IMR-90 (cell line): ENCODE measurements around the gene RNU6-8. TPM values are rescaled to one million over a fixed set of nuclear protein-coding genes. Genes with fewer than 3 reads are reported as not detected.
A peak's percentile ranks its signal among the peaks of the same experiment; 100 is the strongest.

Source experiments
- ATAC-seq: fragments of 200-7000 bp; cut with Tn5 transposase; 2 replicates; pipeline ENCODE4 v1.9.1; 2020; ENCODE audit warnings: low read depth, mild to moderate bottlenecking, moderate library complexity
- BruUV-seq: library from RNA; stranded (reverse); fragments of 400-500 nt; replicated peaks from 2 replicates; lab custom pipeline; 2021; lab: Mats Ljungman, UMichigan
- CTCF ChIA-PET: fragments of 300-600 bp; formaldehyde crosslinking; extraction: SDS; loops from one replicate; lab custom pipeline; 2021; ENCODE audit warnings: antibody characterized with exemption; lab: Yijun Ruan, JAX
- POLR2A ChIA-PET: fragments of 300-600 bp; sonication (Branson Sonifier 250); formaldehyde crosslinking; loops from one replicate; lab custom pipeline; 2022; ENCODE audit warnings: antibody characterized with exemption; ENCODE audit not compliant: unreplicated experiment; lab: Charles Lee
- DNase-seq: peaks from one replicate; pipeline ENCODE4 v3.0.0; 2013
- H2AFZ ChIP-seq: replicated peaks from 2 replicates; pipeline ENCODE3; 2013; ENCODE audit warnings: low read length, mild to moderate bottlenecking; ENCODE audit not compliant: poor library complexity
- H2AK5ac ChIP-seq: 2 replicates; pipeline ENCODE4 v1.6.1; 2013; ENCODE audit warnings: low read depth, low read length, inconsistent platforms
- H2AK9ac ChIP-seq: replicated peaks from 2 replicates; pipeline ENCODE3; 2013; ENCODE audit warnings: mild to moderate bottlenecking, low read depth, low read length, moderate library complexity; ENCODE audit not compliant: poor library complexity
- H2BK120ac ChIP-seq: 2 replicates; pipeline ENCODE4 v1.6.1; 2013; ENCODE audit warnings: low read depth, low read length, inconsistent platforms
- H2BK15ac ChIP-seq: 3 replicates; pipeline ENCODE4 v1.6.1; 2013; ENCODE audit warnings: low read depth, low read length, inconsistent platforms
- H2BK20ac ChIP-seq: 2 replicates; pipeline ENCODE4 v1.6.1; 2013; ENCODE audit warnings: low read depth, mild to moderate bottlenecking, inconsistent platforms, low read length, moderate library complexity
- H2BK5ac ChIP-seq: 2 replicates; pipeline ENCODE4 v1.6.1; 2013; ENCODE audit warnings: mild to moderate bottlenecking, low read depth, low read length, inconsistent platforms; ENCODE audit not compliant: poor library complexity, severe bottlenecking
- H3K14ac ChIP-seq: replicated peaks from 2 replicates; pipeline ENCODE4 v1.6.1; 2013; ENCODE audit warnings: low read depth, low read length, inconsistent platforms
- H3K18ac ChIP-seq: 2 replicates; pipeline ENCODE4 v1.6.1; 2013; ENCODE audit warnings: low read depth, low read length, control low read depth
- H3K23ac ChIP-seq: 2 replicates; pipeline ENCODE4 v1.6.1; 2013; ENCODE audit warnings: low read depth, low read length, inconsistent platforms
- H3K27ac ChIP-seq: 2 replicates; pipeline ENCODE4 v1.5.1; 2013; ENCODE audit warnings: mild to moderate bottlenecking, control low read depth, low read length; ENCODE audit not compliant: insufficient read depth
- H3K27me3 ChIP-seq: 2 replicates; pipeline ENCODE4 v1.6.1; 2013; ENCODE audit warnings: low read length; ENCODE audit not compliant: control insufficient read depth, insufficient read depth
- H3K36me3 ChIP-seq: 2 replicates; pipeline ENCODE4 v1.6.1; 2013; ENCODE audit warnings: low read length, mixed read lengths; ENCODE audit not compliant: control insufficient read depth, insufficient read depth
- H3K4ac ChIP-seq: 2 replicates; pipeline ENCODE4 v1.6.1; 2013; ENCODE audit warnings: low read depth, low read length, inconsistent platforms
- H3K4me1 ChIP-seq: 2 replicates; pipeline ENCODE4 v1.6.1; 2013; ENCODE audit warnings: low read length, mixed read lengths; ENCODE audit not compliant: control insufficient read depth, insufficient read depth
- H3K4me2 ChIP-seq: 2 replicates; pipeline ENCODE4 v1.6.1; 2013; ENCODE audit warnings: low read depth, mild to moderate bottlenecking, control low read depth, low read length, moderate library complexity
- H3K4me3 ChIP-seq: 2 replicates; pipeline ENCODE4 v1.5.1; 2013; ENCODE audit warnings: low read depth, mild to moderate bottlenecking, control low read depth, low read length, moderate library complexity; ENCODE audit not compliant: insufficient read depth
- H3K56ac ChIP-seq: 2 replicates; pipeline ENCODE4 v1.6.1; 2013; ENCODE audit warnings: low read length, inconsistent platforms; ENCODE audit not compliant: insufficient read depth; ENCODE audit errors: extremely low read depth
- H3K79me1 ChIP-seq, 2 experiments: 2 replicates each; pipeline ENCODE4 v1.6.1; 2013; ENCODE audit warnings: low read length in 2 of 2, inconsistent platforms in 1 of 2, low read depth in 1 of 2
- H3K9ac ChIP-seq: 2 replicates; pipeline ENCODE4 v1.6.1; 2013; ENCODE audit warnings: low read depth, low read length, control low read depth
- H3K9me1 ChIP-seq: 2 replicates; pipeline ENCODE4 v1.6.1; 2013; ENCODE audit warnings: low read length, inconsistent platforms; ENCODE audit not compliant: insufficient read depth
- H3K9me3 ChIP-seq: 2 replicates; pipeline ENCODE4 v1.6.1; 2013; ENCODE audit warnings: low read length; ENCODE audit not compliant: control insufficient read depth, insufficient read depth
- H4K20me1 ChIP-seq: 2 replicates; pipeline ENCODE4 v1.6.1; 2013; ENCODE audit warnings: low read length, inconsistent platforms; ENCODE audit not compliant: insufficient read depth
- H4K5ac ChIP-seq: 2 replicates; pipeline ENCODE4 v1.6.1; 2013; ENCODE audit warnings: mild to moderate bottlenecking, low read depth, low read length, control low read depth
- H4K8ac ChIP-seq, 2 experiments: 2 replicates each; pipeline ENCODE4 v1.6.1; 2013; ENCODE audit warnings: low read depth in 2 of 2, low read length in 2 of 2, control low read depth in 1 of 2, inconsistent platforms in 1 of 2
- H4K91ac ChIP-seq: 2 replicates; pipeline ENCODE4 v1.6.1; 2013; ENCODE audit warnings: low read depth, low read length, inconsistent platforms; ENCODE audit not compliant: insufficient read depth
- CHD1 ChIP-seq: IDR thresholded peaks from 2 replicates; pipeline ENCODE4 v1.6.1; 2012; ENCODE audit warnings: low read depth, low read length, improper control_type of control experiment
- POLR2A ChIP-seq: IDR thresholded peaks from 2 replicates; pipeline ENCODE4 v1.6.1; 2012; ENCODE audit warnings: mild to moderate bottlenecking, low read depth, low read length
- RAD21 ChIP-seq: IDR thresholded peaks from 2 replicates; pipeline ENCODE4 v1.6.1; 2012; ENCODE audit warnings: low read length, improper control_type of control experiment
- dilution Hi-C: fragments of 300-500 bp; cut with HindIII; formaldehyde crosslinking; loops from one replicate; pipeline ENCODE4 v1.14.3; 2018; ENCODE audit warnings: low sequenced_read_pairs; ENCODE audit not compliant: unreplicated experiment
- in situ Hi-C: fragments of 300-500 bp; cut with MboI; formaldehyde crosslinking; loops from 3 replicates; pipeline ENCODE4 v1.14.3; 2019; ENCODE audit warnings: low sequenced_read_pairs, inconsistent platforms, mixed read lengths
- intact Hi-C: fragments of 100-400 bp; cut with micrococcal nuclease; formaldehyde crosslinking; loops from 2 replicates; pipeline ENCODE4 v1.10.0; 2022
- polyA plus RNA-seq, 3 experiments: library from polyadenylated mRNA; depleted of rRNA; stranded (reverse); fragments of >200 nt; gene quantifications; 2 replicates each; pipeline ENCODE4 v1.2.3, GENCODE V29; 2012; ENCODE audit warnings: low replicate concordance in 1 of 3
- total RNA-seq: library from RNA; depleted of rRNA; stranded (reverse); fragments of >200 nt; gene quantifications from 2 replicates; pipeline ENCODE4 v1.2.3, GENCODE V29; 2012
- TF ChIP-seq, protein P1 (sequence below): conservative IDR thresholded peaks from 2 replicates; pipeline ENCODE4 v1.5.1; 2012; ENCODE audit warnings: mild to moderate bottlenecking, low read depth, low read length, improper control_type of control experiment

The RNU6-8 gene
- total and polyA plus RNA-seq, 2 of the 4 experiments (the other 2 are of a cell fraction): not detected

DNA sequence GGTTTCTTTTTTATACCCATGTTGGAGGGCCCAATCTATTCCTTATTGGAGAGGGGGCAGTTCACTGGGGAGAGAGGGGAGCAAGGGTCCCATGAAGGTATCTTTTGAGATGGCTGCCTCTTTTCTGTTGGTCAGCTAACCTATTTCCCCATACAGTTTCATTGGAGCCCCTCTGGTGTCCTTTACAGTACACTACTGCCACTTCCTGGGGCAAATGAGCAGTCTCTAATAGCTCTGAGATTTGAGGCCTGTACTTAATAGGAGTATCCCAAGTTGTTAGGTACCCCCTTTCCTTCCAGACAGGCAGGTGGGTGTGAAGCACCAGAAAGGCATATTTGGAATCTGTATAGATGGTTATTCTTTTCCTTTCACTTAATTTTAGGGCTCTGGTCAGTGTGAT is 41.3 kb upstream of the RNU6-8 start:
- no peak overlapping the region for H3K27ac ChIP-seq
- H3K27me3 ChIP-seq: peaks cover 9% of the 10 kb centered on the region
- BruUV-seq: no TSS peak
- no peak overlapping the region for H2AK9ac ChIP-seq
- no peak overlapping the region for H3K9ac ChIP-seq
- in situ Hi-C loops (loop anchor here (25.0 kb wide), 1 partner anchor 307 kb away; no protein-coding TSS in a partner anchor), intact Hi-C loops (no loop called here), dilution Hi-C loops (no loop called here)
- no peaks in the 10 kb centered on the region for H3K36me3 ChIP-seq
- H4K5ac ChIP-seq: no peak overlapping the region
- H2AK5ac ChIP-seq: no peak overlapping the region
- no peaks in the 10 kb centered on the region for H4K20me1 ChIP-seq
- H3K14ac ChIP-seq: no peak overlapping the region
- no peak overlapping the region for H3K4ac ChIP-seq
- no peak overlapping the region for H2BK5ac ChIP-seq
- H3K9me3 ChIP-seq: no peaks in the 10 kb centered on the region
- H3K56ac ChIP-seq: no peak overlapping the region
- POLR2A ChIA-PET: no interaction called here
- no peak overlapping the region for H3K23ac ChIP-seq
- ATAC-seq (no peak), DNase-seq (no peak)
- H2AFZ ChIP-seq: no peak overlapping the region
- TF ChIP-seq RAD21 (peak; percentile 38; the same call in 1 of the 2 replicates), POLR2A (no peak), CHD1 (no peak)
- TF ChIP-seq, protein P1, sequence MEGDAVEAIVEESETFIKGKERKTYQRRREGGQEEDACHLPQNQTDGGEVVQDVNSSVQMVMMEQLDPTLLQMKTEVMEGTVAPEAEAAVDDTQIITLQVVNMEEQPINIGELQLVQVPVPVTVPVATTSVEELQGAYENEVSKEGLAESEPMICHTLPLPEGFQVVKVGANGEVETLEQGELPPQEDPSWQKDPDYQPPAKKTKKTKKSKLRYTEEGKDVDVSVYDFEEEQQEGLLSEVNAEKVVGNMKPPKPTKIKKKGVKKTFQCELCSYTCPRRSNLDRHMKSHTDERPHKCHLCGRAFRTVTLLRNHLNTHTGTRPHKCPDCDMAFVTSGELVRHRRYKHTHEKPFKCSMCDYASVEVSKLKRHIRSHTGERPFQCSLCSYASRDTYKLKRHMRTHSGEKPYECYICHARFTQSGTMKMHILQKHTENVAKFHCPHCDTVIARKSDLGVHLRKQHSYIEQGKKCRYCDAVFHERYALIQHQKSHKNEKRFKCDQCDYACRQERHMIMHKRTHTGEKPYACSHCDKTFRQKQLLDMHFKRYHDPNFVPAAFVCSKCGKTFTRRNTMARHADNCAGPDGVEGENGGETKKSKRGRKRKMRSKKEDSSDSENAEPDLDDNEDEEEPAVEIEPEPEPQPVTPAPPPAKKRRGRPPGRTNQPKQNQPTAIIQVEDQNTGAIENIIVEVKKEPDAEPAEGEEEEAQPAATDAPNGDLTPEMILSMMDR: peak; percentile 29
- no peaks in the 10 kb centered on the region for H3K79me1 ChIP-seq
- no peak overlapping the region for H2BK120ac ChIP-seq
- no peaks in the 10 kb centered on the region for H3K4me1 ChIP-seq
- H3K18ac ChIP-seq: no peak overlapping the region
- H2BK15ac ChIP-seq: no peak overlapping the region
- H3K9me1 ChIP-seq: no peaks in the 10 kb centered on the region
- no peak overlapping the region for H4K8ac ChIP-seq
- no peak overlapping the region for H2BK20ac ChIP-seq
- H3K4me3 ChIP-seq: no peak overlapping the region
- H4K91ac ChIP-seq: no peak overlapping the region
- CTCF ChIA-PET: interaction anchor here (1.4 kb wide), 1 partner anchor 17 kb away, joined by 8 read pairs; no protein-coding TSS in a partner anchor
- no peak overlapping the region for H3K4me2 ChIP-seq
